ENCODE data around the gene WSB1. TPM values are rescaled to one million over a fixed set of nuclear protein-coding genes. Genes with fewer than 3 reads are reported as not detected.

WSB1 gene
- total and polyA plus RNA-seq, 4 donors, result 26.6 to 86.2 (median 45.8) TPM

DNA sequence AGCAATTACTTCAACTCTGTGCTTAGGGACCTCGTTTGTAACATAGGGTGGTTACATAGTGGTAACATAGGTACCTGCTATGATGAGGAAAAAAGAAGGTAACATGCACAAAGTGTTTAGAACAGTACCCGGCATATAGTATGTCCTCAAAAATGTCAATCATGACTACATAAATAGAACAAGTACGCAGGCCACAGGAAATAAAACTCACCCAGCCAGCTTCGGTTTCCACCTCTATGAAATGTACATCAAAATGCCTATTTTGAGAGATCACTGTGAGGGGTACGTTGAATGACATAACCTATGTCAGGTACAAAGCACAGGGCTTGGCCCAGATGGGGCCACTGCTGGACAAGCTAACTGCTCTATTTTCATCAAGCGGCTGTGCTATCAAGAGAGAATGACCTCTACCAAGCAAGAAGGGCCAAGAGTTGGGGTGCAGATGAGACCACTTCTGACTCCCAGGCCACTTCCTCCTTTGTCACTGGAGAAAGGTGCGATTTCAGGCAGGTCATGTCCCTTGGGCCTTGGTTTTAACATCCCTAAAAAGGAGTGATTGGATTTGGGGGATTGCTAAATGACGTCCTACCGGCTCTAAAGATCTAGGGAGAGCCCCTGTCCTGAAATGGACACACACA, 45.4 kb downstream of the WSB1 start:
- Histone ChIP-seq H3K4me1 (ENCODE audit: control insufficient read depth in 4 of 4, insufficient read depth in 4 of 4, low read length in 3 of 4) (peaks cover 0 to 3% (median 2%) of the 10 kb centered on the region in 4 donors), H3K4me3 (ENCODE audit: low read depth in 1 of 3, low read length in 3 of 3) (no peak overlapping the region), H3K9ac (ENCODE audit: low read depth in 1 of 2, low read length in 2 of 2) (no peak overlapping the region), H3K27me3 (ENCODE audit: control insufficient read depth in 4 of 4, insufficient read depth in 4 of 4, low read length in 3 of 4) (no peaks in the 10 kb centered on the region), H3K27ac (ENCODE audit: low read depth in 1 of 2, low read length in 2 of 2) (no peak overlapping the region), H3K36me3 (ENCODE audit: control insufficient read depth in 4 of 4, insufficient read depth in 3 of 4, low read depth in 1 of 4, low read length in 3 of 4) (no peaks in the 10 kb centered on the region), H3K9me3 (ENCODE audit: control insufficient read depth in 4 of 4, low read length in 3 of 4) (no peaks in the 10 kb centered on the region)
- TF ChIP-seq, protein P1, sequence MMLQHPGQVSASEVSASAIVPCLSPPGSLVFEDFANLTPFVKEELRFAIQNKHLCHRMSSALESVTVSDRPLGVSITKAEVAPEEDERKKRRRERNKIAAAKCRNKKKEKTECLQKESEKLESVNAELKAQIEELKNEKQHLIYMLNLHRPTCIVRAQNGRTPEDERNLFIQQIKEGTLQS (IDR thresholded peaks at IDR 0.05), result no peak
- TF ChIP-seq CTCF (IDR thresholded peaks at IDR 0.05; ENCODE audit: low read depth, low read length, missing input control) (no peak), JUND (IDR thresholded peaks at IDR 0.05) (no peak), HNF4A (conservative IDR thresholded peaks at IDR 0.05) (no peak), GABPA (IDR thresholded peaks at IDR 0.05 in 1 of 2, conservative IDR thresholded peaks at IDR 0.05 in 1 of 2) (no peak), YY1 (IDR thresholded peaks at IDR 0.05) (no peak), HNF4G (IDR thresholded peaks at IDR 0.05) (no peak), TAF1 (conservative IDR thresholded peaks at IDR 0.05) (no peak), RXRA (IDR thresholded peaks at IDR 0.05) (no peak), RAD21 (IDR thresholded peaks at IDR 0.05) (no peak), FOXA1 (IDR thresholded peaks at IDR 0.05) (no peak), REST (IDR thresholded peaks at IDR 0.05) (no peak), NR2F2 (IDR thresholded peaks at IDR 0.05) (no peak), FOXA2 (IDR thresholded peaks at IDR 0.05) (no peak), EGR1 (IDR thresholded peaks at IDR 0.05; ENCODE audit: low read depth in 2 of 2) (no peak)
- TF ChIP-seq, protein P2, sequence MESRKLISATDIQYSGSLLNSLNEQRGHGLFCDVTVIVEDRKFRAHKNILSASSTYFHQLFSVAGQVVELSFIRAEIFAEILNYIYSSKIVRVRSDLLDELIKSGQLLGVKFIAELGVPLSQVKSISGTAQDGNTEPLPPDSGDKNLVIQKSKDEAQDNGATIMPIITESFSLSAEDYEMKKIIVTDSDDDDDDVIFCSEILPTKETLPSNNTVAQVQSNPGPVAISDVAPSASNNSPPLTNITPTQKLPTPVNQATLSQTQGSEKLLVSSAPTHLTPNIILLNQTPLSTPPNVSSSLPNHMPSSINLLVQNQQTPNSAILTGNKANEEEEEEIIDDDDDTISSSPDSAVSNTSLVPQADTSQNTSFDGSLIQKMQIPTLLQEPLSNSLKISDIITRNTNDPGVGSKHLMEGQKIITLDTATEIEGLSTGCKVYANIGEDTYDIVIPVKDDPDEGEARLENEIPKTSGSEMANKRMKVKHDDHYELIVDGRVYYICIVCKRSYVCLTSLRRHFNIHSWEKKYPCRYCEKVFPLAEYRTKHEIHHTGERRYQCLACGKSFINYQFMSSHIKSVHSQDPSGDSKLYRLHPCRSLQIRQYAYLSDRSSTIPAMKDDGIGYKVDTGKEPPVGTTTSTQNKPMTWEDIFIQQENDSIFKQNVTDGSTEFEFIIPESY (IDR thresholded peaks at IDR 0.05), result no peak
- TF ChIP-seq, protein P3, sequence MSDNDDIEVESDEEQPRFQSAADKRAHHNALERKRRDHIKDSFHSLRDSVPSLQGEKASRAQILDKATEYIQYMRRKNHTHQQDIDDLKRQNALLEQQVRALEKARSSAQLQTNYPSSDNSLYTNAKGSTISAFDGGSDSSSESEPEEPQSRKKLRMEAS (IDR thresholded peaks at IDR 0.05), result no peak
- DNase-seq (ENCODE audit: low spot score), result no peak
- WGBS, result 92% methylated on average over 9 of the region's 9 CpGs

Data from liver (tissue), 9 donors.